Vagina (tissue), 2 donors: ENCODE measurements around the gene CYP4Z1. TPM values are rescaled to one million over a fixed set of nuclear protein-coding genes. Genes with fewer than 3 reads are reported as not detected.
"Not testable (repeated sequence)": the region's sequence is repeated elsewhere in the genome, so short reads cannot be mapped to it uniquely, and the experiment has no call there.

Source experiments
- DNase-seq, 2 donors: peaks; one replicate each; pipeline ENCODE4 v3.0.0-alpha.2; 2017; ENCODE audit errors: extremely low spot score in 2 of 2
- H3K27ac ChIP-seq: fragments of 200-600 bp; sonication (generic); one replicate; pipeline ENCODE4 v1.5.1; 2019
- H3K27me3 ChIP-seq: fragments of 200-600 bp; sonication (generic); one replicate; pipeline ENCODE4 v1.5.1; 2019
- H3K36me3 ChIP-seq, 2 donors: fragments of 200-600 bp; sonication (generic); one replicate each; pipeline ENCODE4 v1.5.1; 2017 to 2019
- H3K4me1 ChIP-seq: fragments of 200-600 bp; sonication (generic); one replicate; pipeline ENCODE4 v1.5.1; 2019
- H3K4me3 ChIP-seq, 2 donors: fragments of 200-600 bp; sonication (generic); 1 replicate in 1 of 2; 2 replicates in 1 of 2; pipeline ENCODE4 v1.5.1; 2016 to 2019
- H3K9me3 ChIP-seq: fragments of 200-600 bp; sonication (generic); one replicate; pipeline ENCODE4 v1.5.1; 2019
- CTCF ChIP-seq, 3 experiments: fragments of 450-650 bp in 2 of 3; fragments of 200-600 bp in 1 of 3; sonication (generic) in 1 of 3; IDR thresholded peaks; one replicate each; pipeline ENCODE4 v1.5.1; 2017 to 2019; ENCODE audit warnings: antibody characterized with exemption in 3 of 3, mild to moderate bottlenecking in 2 of 3, moderate library complexity in 2 of 3
- POLR2A ChIP-seq, 2 donors: fragments of 450-650 bp; IDR thresholded peaks; one replicate each; pipeline ENCODE4 v1.6.1; 2017; ENCODE audit warnings: antibody characterized with exemption in 2 of 2, mild to moderate bottlenecking in 2 of 2, moderate library complexity in 2 of 2
- POLR2AphosphoS5 ChIP-seq, 2 donors: sonication (generic); formaldehyde crosslinking; IDR thresholded peaks; one replicate each; pipeline ENCODE4 v1.9.0; 2017; ENCODE audit warnings: antibody characterized with exemption in 2 of 2, mild to moderate bottlenecking in 2 of 2, low read depth in 1 of 2; ENCODE audit not compliant: insufficient read depth in 1 of 2
- intact Hi-C: fragments of 100-400 bp; cut with DNase I; formaldehyde crosslinking; loops from one replicate; pipeline ENCODE4 v1.15.1; 2023
- total RNA-seq: library from RNA; depleted of rRNA; stranded (reverse); fragments of >200 nt; gene quantifications from one replicate; pipeline ENCODE4 v1.2.3, GENCODE V29; 2016

CYP4Z1 gene
- total RNA-seq, 1 donor from 2014 or later, result 1.2 TPM

GRCh38 chr1:47126997-47127396 lies 60.0 kb downstream of the CYP4Z1 start:
- intact Hi-C loops, H3K36me3 ChIP-seq, DNase-seq, H3K27me3 ChIP-seq, H3K27ac ChIP-seq, H3K9me3 ChIP-seq, H3K4me3 ChIP-seq, H3K4me1 ChIP-seq: not testable (repeated sequence)

GRCh38 chr1:47128221-47128620 lies 61.2 kb downstream of the CYP4Z1 start:
- no peak for DNase-seq
- Histone ChIP-seq H3K9me3 (no peaks in the 10 kb centered on the region), H3K36me3 (no peaks in the 10 kb centered on the region), H3K4me1 (no peaks in the 10 kb centered on the region), H3K27me3 (no peaks in the 10 kb centered on the region), H3K4me3 (no peak overlapping the region), H3K27ac (no peak overlapping the region)
- intact Hi-C loops, result no loop called here
- TF ChIP-seq POLR2A (IDR thresholded peaks at IDR 0.05), result no peak
- no peak for TF ChIP-seq CTCF (IDR thresholded peaks at IDR 0.05)
- no peak for TF ChIP-seq POLR2AphosphoS5 (IDR thresholded peaks at IDR 0.05; ENCODE audit: insufficient read depth in 1 of 2, low read depth in 1 of 2)

- H3K9me3 ChIP-seq, H3K27me3 ChIP-seq, H3K4me1 ChIP-seq, intact Hi-C loops, H3K36me3 ChIP-seq, H3K27ac ChIP-seq, H3K4me3 ChIP-seq, DNase-seq: not testable (repeated sequence)
These were observed 61.8 kb downstream of the CYP4Z1 start for GRCh38 chr1:47128854-47129253.

- DNase-seq, intact Hi-C loops: not testable (repeated sequence)
These were observed 62.6 kb downstream of the CYP4Z1 start for GRCh38 chr1:47129489-47130230.

GRCh38 chr1:47132665-47133064 lies 65.6 kb downstream of the CYP4Z1 start:
- H3K27me3 ChIP-seq, H3K4me3 ChIP-seq, H3K27ac ChIP-seq, H3K9me3 ChIP-seq, H3K4me1 ChIP-seq, intact Hi-C loops, DNase-seq, H3K36me3 ChIP-seq: not testable (repeated sequence)

More at GRCh38 chr1:47129489-47130230, 62.6 kb downstream of the CYP4Z1 start:
- not testable (repeated sequence) for H3K4me1 ChIP-seq, H3K27me3 ChIP-seq, H3K36me3 ChIP-seq, H3K9me3 ChIP-seq, H3K27ac ChIP-seq, H3K4me3 ChIP-seq

- Histone ChIP-seq H3K4me1 (no peaks in the 10 kb centered on the region), H3K4me3 (no peak within 1 kb of the TSS), H3K27me3 (no peaks in the 10 kb centered on the region), H3K9me3 (no peaks in the 10 kb centered on the region), H3K27ac (no peak within 1 kb of the TSS), H3K36me3 (no peaks in the 10 kb centered on the region)
- TF ChIP-seq POLR2AphosphoS5 (IDR thresholded peaks at IDR 0.05; ENCODE audit: insufficient read depth in 1 of 2, low read depth in 1 of 2) (no peak), CTCF (IDR thresholded peaks at IDR 0.05) (no peak), POLR2A (IDR thresholded peaks at IDR 0.05) (no peak)
- intact Hi-C loops, result no loop called here
- no peak for DNase-seq
These were observed 70.2 kb downstream of the CYP4Z1 start, which contains the start of gene CYP4A22 for GRCh38 chr1:47137198-47137597. Gene CYP4A22, plus strand, starts transcription at chr1:47137441. Its CDS starts 45 bp downstream, at chr1:47137486.

- Histone ChIP-seq H3K27me3 (no peaks in the 10 kb centered on the region), H3K4me1 (no peaks in the 10 kb centered on the region), H3K4me3 (no peak overlapping the region), H3K9me3 (no peaks in the 10 kb centered on the region), H3K36me3 (no peaks in the 10 kb centered on the region), H3K27ac (no peak overlapping the region)
- intact Hi-C loops, result no loop called here
- TF ChIP-seq POLR2AphosphoS5 (IDR thresholded peaks at IDR 0.05; ENCODE audit: insufficient read depth in 1 of 2, low read depth in 1 of 2) (no peak), POLR2A (IDR thresholded peaks at IDR 0.05) (no peak), CTCF (IDR thresholded peaks at IDR 0.05) (no peak)
- no peak for DNase-seq
These were observed 71.0 kb downstream of the CYP4Z1 start for GRCh38 chr1:47137925-47138615.

- H3K27me3 ChIP-seq, H3K4me1 ChIP-seq, H3K4me3 ChIP-seq, intact Hi-C loops, H3K27ac ChIP-seq, H3K9me3 ChIP-seq, H3K36me3 ChIP-seq, DNase-seq: not testable (repeated sequence)
These were observed 73.3 kb downstream of the CYP4Z1 start for GRCh38 chr1:47140358-47140757.

GRCh38 chr1:47143654-47144053 lies 76.6 kb downstream of the CYP4Z1 start:
- H3K27me3 ChIP-seq, DNase-seq, H3K36me3 ChIP-seq, H3K4me1 ChIP-seq, H3K4me3 ChIP-seq, H3K9me3 ChIP-seq, intact Hi-C loops, H3K27ac ChIP-seq: not testable (repeated sequence)

- DNase-seq, H3K4me1 ChIP-seq, H3K4me3 ChIP-seq, H3K27ac ChIP-seq, H3K9me3 ChIP-seq, H3K27me3 ChIP-seq, H3K36me3 ChIP-seq, intact Hi-C loops: not testable (repeated sequence)
These were observed 79.5 kb downstream of the CYP4Z1 start for GRCh38 chr1:47146495-47146894.
